Lower leg skin (tissue), 4 donors: ENCODE results near the gene ZNF883. TPM values are rescaled to one million over a fixed set of nuclear protein-coding genes. Genes with fewer than 3 reads are reported as not detected.

ENCODE experiments used
- DNase-seq, 2 donors: peaks; one replicate each; pipeline ENCODE4 v3.0.0-alpha.2; 2019; ENCODE audit warnings: low spot score in 2 of 2
- H3K4me3 ChIP-seq: fragments of 200-600 bp; sonication (generic); 2 replicates; pipeline ENCODE4 v1.5.1; 2017; ENCODE audit warnings: mild to moderate bottlenecking, low read depth; ENCODE audit not compliant: poor library complexity, severe bottlenecking
- CTCF ChIP-seq, 3 donors: fragments of 450-650 bp; IDR thresholded peaks; one replicate each; pipeline ENCODE4 v1.5.1; 2016; ENCODE audit warnings: antibody characterized with exemption in 3 of 3, mild to moderate bottlenecking in 3 of 3, moderate library complexity in 2 of 3
- POLR2A ChIP-seq, 2 donors: fragments of 450-650 bp; IDR thresholded peaks; one replicate each; pipeline ENCODE4 v1.6.1; 2016 to 2017; ENCODE audit warnings: antibody characterized with exemption in 2 of 2, mild to moderate bottlenecking in 1 of 2, moderate library complexity in 1 of 2
- WGBS, 2 donors: methylation state at CpG; one replicate each; pipeline ENCODE4 v1.1.5; 2018; 5-methylcytosine and 5-hydroxymethylcytosine counted together
- intact Hi-C: fragments of 100-400 bp; cut with DNase I; formaldehyde crosslinking; loops from one replicate; pipeline ENCODE4 v1.15.0; 2023; ENCODE audit warnings: low total_unique reads
- total RNA-seq, 4 donors: library from RNA; depleted of rRNA; stranded (reverse); fragments of >200 nt; gene quantifications; one replicate each; pipeline ENCODE4 v1.1.0, GENCODE V29; 2016

The ZNF883 gene
- total RNA-seq, 4 donors from 2014 or later = 0.27 to 1.4 (median 1.0) TPM; not detected in 1

GRCh38 chr9:112970939-112971338 is 41.1 kb downstream of the ZNF883 start:
- intact Hi-C loops = no loop called here
- WGBS, 2 donors = 54 to 65% methylated on average over 6 of the region's 6 CpGs
- no peak for DNase-seq
- TF ChIP-seq CTCF (IDR thresholded peaks at IDR 0.05) (no peak), POLR2A (IDR thresholded peaks at IDR 0.05) (no peak)
- no peak overlapping the region for H3K4me3 ChIP-seq

GRCh38 chr9:112969730-112970129 is 42.3 kb downstream of the ZNF883 start:
- TF ChIP-seq CTCF (IDR thresholded peaks at IDR 0.05) (no peak), POLR2A (IDR thresholded peaks at IDR 0.05) (no peak)
- intact Hi-C loops = no loop called here
- H3K4me3 ChIP-seq = no peak overlapping the region
- no peak for DNase-seq
- 32 to 37% methylated on average over 4 of the region's 4 CpGs for WGBS, 2 donors

DNA sequence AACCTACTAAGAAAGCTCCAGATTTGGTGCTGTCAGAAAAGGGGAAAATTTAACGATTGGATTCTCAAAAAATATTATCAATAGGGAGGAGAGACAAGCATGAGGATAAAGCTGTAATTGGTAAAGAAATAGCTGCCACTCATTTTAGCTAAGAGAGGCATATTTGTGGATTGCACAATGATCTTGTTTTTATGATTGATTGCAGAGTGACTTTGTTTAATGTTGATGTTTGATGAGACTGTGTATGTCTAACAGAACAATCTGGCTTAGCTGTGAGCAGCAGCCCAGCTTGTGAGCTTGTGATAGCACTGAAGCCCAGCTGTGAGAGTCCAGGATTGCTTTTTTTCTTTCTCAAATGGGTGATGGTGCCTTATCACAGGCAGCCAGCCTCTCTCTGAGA is 56.4 kb downstream of the ZNF883 start:
- TF ChIP-seq POLR2A (IDR thresholded peaks at IDR 0.05) = no peak
- TF ChIP-seq CTCF (IDR thresholded peaks at IDR 0.05) = no peak
- no peak for DNase-seq
- 45 to 46% methylated on average over 1 of the region's 1 CpG for WGBS, 2 donors
- H3K4me3 ChIP-seq = no peak overlapping the region
- intact Hi-C loops = no loop called here

DNA sequence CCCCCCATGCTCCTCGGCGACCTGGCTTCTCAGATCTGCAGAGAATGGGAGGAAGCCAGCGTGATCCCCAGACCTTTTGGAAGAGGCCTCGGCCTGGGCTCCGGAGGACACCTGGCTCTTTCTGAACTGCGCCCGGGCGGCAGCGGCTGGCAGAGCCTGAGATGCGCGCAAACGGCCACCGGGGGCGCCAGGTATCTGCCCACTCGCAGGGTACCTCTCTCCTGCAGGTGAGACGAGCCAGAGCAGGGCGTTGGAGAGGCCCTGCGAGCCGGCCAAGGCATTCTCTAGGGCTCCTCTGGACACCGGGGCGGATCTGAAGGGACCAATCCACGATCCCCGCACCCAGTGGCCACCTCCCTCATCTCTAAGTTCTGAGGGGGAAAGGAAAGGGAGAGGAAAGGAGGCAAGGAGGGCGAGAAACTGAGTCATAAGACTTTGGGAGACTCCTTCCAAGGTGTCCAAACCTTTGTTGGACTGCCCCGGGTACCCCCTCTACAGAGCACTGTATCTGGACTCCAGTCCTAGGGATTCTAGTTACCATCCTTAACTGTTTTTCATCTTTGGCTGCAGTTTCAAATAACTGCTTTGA is 66.3 kb downstream of the ZNF883 start:
- 35 to 42% methylated on average over 24 of the region's 25 CpGs for WGBS, 2 donors
- no peak for TF ChIP-seq CTCF (IDR thresholded peaks at IDR 0.05)
- no peak for TF ChIP-seq POLR2A (IDR thresholded peaks at IDR 0.05)
- DNase-seq = no peak
- no peak overlapping the region for H3K4me3 ChIP-seq
- intact Hi-C loops = no loop called here

DNA sequence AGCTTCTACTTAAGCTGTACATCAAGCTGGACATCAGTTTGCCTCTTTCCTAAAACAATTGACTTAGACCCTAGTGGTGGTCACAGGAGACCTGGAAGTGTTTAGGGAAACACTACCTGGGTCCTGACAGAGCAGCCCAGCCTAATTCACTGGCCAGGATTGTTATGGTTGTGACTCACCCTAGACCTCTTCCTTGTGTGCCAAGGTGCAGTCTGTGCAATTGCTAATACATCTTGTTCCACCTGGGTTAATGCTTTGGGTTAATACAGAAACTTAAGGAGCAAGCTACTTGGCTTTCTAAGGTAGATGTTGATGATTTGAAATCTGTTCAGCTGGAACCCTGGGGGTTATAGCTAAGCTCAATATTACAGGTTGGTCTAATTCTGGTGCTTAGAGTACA is 72.6 kb downstream of the ZNF883 start:
- no peak overlapping the region for H3K4me3 ChIP-seq
- intact Hi-C loops = no loop called here
- no peak for TF ChIP-seq POLR2A (IDR thresholded peaks at IDR 0.05)
- no peak for TF ChIP-seq CTCF (IDR thresholded peaks at IDR 0.05)
- no peak for DNase-seq

DNA sequence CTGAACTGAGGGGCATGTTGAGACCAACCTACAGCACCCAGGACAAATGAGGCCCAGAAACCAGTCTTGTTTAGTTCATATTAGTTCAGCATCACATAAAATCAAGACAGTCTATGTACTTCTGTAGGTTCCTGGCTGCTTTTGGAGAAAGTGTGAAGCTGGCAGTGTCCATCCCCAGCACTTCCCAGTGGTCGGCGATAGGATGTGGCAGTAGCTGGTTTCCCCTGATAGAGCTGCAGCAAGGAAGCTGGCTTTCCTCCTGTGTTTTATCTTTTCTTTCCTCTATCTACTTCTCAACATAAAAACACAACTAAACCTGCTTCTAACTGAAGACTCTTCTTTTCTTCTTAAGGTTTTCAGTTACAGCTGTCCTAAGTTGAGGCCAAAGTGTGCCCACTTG is 78.3 kb downstream of the ZNF883 start:
- intact Hi-C loops = no loop called here
- 75 to 94% methylated on average over 2 of the region's 2 CpGs for WGBS, 2 donors
- H3K4me3 ChIP-seq = no peak overlapping the region
- TF ChIP-seq CTCF (IDR thresholded peaks at IDR 0.05) = no peak
- no peak for TF ChIP-seq POLR2A (IDR thresholded peaks at IDR 0.05)
- no peak for DNase-seq
